Aorta (tissue), 4 donors: ENCODE results near the gene ANKRD24. TPM values are rescaled to one million over a fixed set of nuclear protein-coding genes. Genes with fewer than 3 reads are reported as not detected.

ENCODE experiments used
- polyA plus RNA-seq, 2 donors: library from polyadenylated mRNA; stranded (reverse); fragments of 200-250 nt; gene quantifications; one replicate each; pipeline ENCODE4 v1.2.3, GENCODE V29; 2013
- total RNA-seq, 2 donors: library from RNA; stranded (reverse); fragmentation: NEBNext Ultra II Directional; extraction: Animal tissue kit (Norgen Biotek cat#: 25700); gene quantifications; one replicate each; pipeline ENCODE4 v1.2.1, GENCODE V29; 2021
- donor health status: healthy with polysubstance abuse.
- donor health status: Bipolar disorder and iron deficiency.
- donor health status: DM: no; HTN: no; CAD: no.
- donor health status: DM: yes; HTN: yes; CAD: no.

Gene ANKRD24
- total and polyA plus RNA-seq, 4 donors = 0.29 to 1.6 (median 0.68) TPM

Other genes starting within 250 kb of the ANKRD24 start
- gene NMRK2, start 249.6 kb upstream of the ANKRD24 start, total RNA-seq = 1 to 10 TPM in 1 of 2 donors, not detected in 1; 2.4 TPM
- gene NMRK2, start 249.6 kb upstream of the ANKRD24 start, polyA plus RNA-seq = 1 to 10 TPM in 1 of 2 donors, under 1 TPM in 1; 0.18 to 5.5 TPM
- gene DAPK3, start 211.6 kb upstream of the ANKRD24 start, total RNA-seq = 100 to 1,000 TPM; 118 to 197 TPM
- gene DAPK3, start 211.6 kb upstream of the ANKRD24 start, polyA plus RNA-seq = 100 to 1,000 TPM in 1 of 2 donors, 10 to 100 TPM in 1; 78.0 to 146 TPM
- gene EEF2, start 197.2 kb upstream of the ANKRD24 start, total RNA-seq = 1,000 to 10,000 TPM; 1,616 to 1,851 TPM
- 1,000 to 10,000 TPM in 1 of 2 donors, 100 to 1,000 TPM in 1; 969 to 1,197 TPM for gene EEF2, start 197.2 kb upstream of the ANKRD24 start, polyA plus RNA-seq
- gene PIAS4, start 175.0 kb upstream of the ANKRD24 start, total RNA-seq = 10 to 100 TPM; 14.9 to 20.3 TPM
- 10 to 100 TPM in 1 of 2 donors, 1 to 10 TPM in 1; 6.5 to 16.8 TPM for gene PIAS4, start 175.0 kb upstream of the ANKRD24 start, polyA plus RNA-seq
- 10 to 100 TPM; 50.4 to 53.9 TPM for gene ZBTB7A, start 115.8 kb upstream of the ANKRD24 start, total RNA-seq
- 10 to 100 TPM in 1 of 2 donors, 1 to 10 TPM in 1; 7.8 to 14.5 TPM for gene ZBTB7A, start 115.8 kb upstream of the ANKRD24 start, polyA plus RNA-seq
- gene MAP2K2, start 58.6 kb upstream of the ANKRD24 start, total RNA-seq = 10 to 100 TPM; 80.8 to 97.8 TPM
- gene MAP2K2, start 58.6 kb upstream of the ANKRD24 start, polyA plus RNA-seq = 100 to 1,000 TPM in 1 of 2 donors, 10 to 100 TPM in 1; 82.4 to 230 TPM
- gene CREB3L3, start 29.1 kb upstream of the ANKRD24 start, total RNA-seq = not detected
- gene CREB3L3, start 29.1 kb upstream of the ANKRD24 start, polyA plus RNA-seq = 10 to 100 TPM in 1 of 2 donors, under 1 TPM in 1; 0.15 to 25.2 TPM
- gene SIRT6, start 126 bp upstream of the ANKRD24 start, total RNA-seq = 10 to 100 TPM; 19.4 to 23.5 TPM
- gene SIRT6, start 126 bp upstream of the ANKRD24 start, polyA plus RNA-seq = 10 to 100 TPM; 13.5 to 26.1 TPM
- 1 to 10 TPM; 3.3 to 3.7 TPM for gene EBI3, start 46.8 kb downstream of the ANKRD24 start, total RNA-seq
- gene EBI3, start 46.8 kb downstream of the ANKRD24 start, polyA plus RNA-seq = 1 to 10 TPM; 1.3 to 7.9 TPM
- 10 to 100 TPM; 12.5 to 15.0 TPM for gene YJU2, start 64.4 kb downstream of the ANKRD24 start, total RNA-seq
- gene YJU2, start 64.4 kb downstream of the ANKRD24 start, polyA plus RNA-seq = 10 to 100 TPM; 12.4 to 25.2 TPM
- gene SHD, start 96.6 kb downstream of the ANKRD24 start, total RNA-seq = not detected
- 1 to 10 TPM in 1 of 2 donors, not detected in 1; 1.5 TPM for gene SHD, start 96.6 kb downstream of the ANKRD24 start, polyA plus RNA-seq
- under 1 TPM in 1 of 2 donors, not detected in 1; 0.26 TPM for gene TMIGD2, start 119.7 kb downstream of the ANKRD24 start, total RNA-seq
- gene TMIGD2, start 119.7 kb downstream of the ANKRD24 start, polyA plus RNA-seq = 1 to 10 TPM in 1 of 2 donors, under 1 TPM in 1; 0.23 to 1.4 TPM
- gene FSD1, start 121.9 kb downstream of the ANKRD24 start, total RNA-seq = under 1 TPM in 1 of 2 donors, not detected in 1; 0.84 TPM
- gene FSD1, start 121.9 kb downstream of the ANKRD24 start, polyA plus RNA-seq = not detected
- 1 to 10 TPM; 1.9 to 2.2 TPM for gene STAP2, start 156.1 kb downstream of the ANKRD24 start, total RNA-seq
- 10 to 100 TPM in 1 of 2 donors, under 1 TPM in 1; 0.13 to 27.8 TPM for gene STAP2, start 156.1 kb downstream of the ANKRD24 start, polyA plus RNA-seq
- 10 to 100 TPM; 13.5 to 14.3 TPM for gene MPND, start 160.9 kb downstream of the ANKRD24 start, total RNA-seq
- 10 to 100 TPM; 16.0 to 17.9 TPM for gene MPND, start 160.9 kb downstream of the ANKRD24 start, polyA plus RNA-seq
- gene SH3GL1, start 217.9 kb downstream of the ANKRD24 start, total RNA-seq = 10 to 100 TPM; 66.5 to 69.7 TPM
- gene SH3GL1, start 217.9 kb downstream of the ANKRD24 start, polyA plus RNA-seq = 10 to 100 TPM; 37.7 to 48.6 TPM
- 1 to 10 TPM; 6.5 to 7.0 TPM for gene CHAF1A, start 220.0 kb downstream of the ANKRD24 start, total RNA-seq
- gene CHAF1A, start 220.0 kb downstream of the ANKRD24 start, polyA plus RNA-seq = 1 to 10 TPM; 5.2 to 9.3 TPM